Ureter (tissue), 1 donor: ENCODE measurements around the gene HECTD4. TPM values are rescaled to one million over a fixed set of nuclear protein-coding genes. Genes with fewer than 3 reads are reported as not detected.

Experiments
- DNase-seq: peaks from one replicate; pipeline ENCODE4 v3.0.0-alpha.2; 2020; ENCODE audit warnings: low spot score
- total RNA-seq: library from RNA; stranded (reverse); gene quantifications from one replicate; pipeline ENCODE4 v1.2.4, GENCODE V29; 2023
- donor health status: DM: yes; HTN: yes; CAD: no.

The HECTD4 gene
- total RNA-seq, 1 donor from 2014 or later, result 68.2 TPM

GRCh38 chr12:112121780-112122565 lies 260.3 kb downstream of the HECTD4 start:
- DNase-seq, result peak; percentile 69

DNA sequence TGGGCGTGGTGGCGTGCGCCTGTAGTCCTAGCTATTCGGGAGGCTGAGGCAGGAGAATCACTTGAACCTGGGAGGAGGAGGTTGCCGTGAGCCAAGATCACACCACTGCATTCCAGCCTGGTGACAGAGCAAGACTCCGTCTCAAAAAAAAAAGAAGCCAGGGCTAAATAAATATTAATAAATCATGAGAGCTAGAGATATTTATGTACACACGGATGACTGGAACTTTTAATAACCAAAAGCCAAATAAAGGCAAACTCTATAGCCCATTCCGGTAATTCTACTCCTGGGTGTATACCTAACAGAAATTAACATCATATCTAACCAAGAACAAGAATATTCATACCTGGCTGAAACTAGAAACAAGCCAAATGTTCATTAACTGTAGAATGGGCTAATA lies 264.5 kb downstream of the HECTD4 start:
- peak; percentile 27 for DNase-seq

DNA sequence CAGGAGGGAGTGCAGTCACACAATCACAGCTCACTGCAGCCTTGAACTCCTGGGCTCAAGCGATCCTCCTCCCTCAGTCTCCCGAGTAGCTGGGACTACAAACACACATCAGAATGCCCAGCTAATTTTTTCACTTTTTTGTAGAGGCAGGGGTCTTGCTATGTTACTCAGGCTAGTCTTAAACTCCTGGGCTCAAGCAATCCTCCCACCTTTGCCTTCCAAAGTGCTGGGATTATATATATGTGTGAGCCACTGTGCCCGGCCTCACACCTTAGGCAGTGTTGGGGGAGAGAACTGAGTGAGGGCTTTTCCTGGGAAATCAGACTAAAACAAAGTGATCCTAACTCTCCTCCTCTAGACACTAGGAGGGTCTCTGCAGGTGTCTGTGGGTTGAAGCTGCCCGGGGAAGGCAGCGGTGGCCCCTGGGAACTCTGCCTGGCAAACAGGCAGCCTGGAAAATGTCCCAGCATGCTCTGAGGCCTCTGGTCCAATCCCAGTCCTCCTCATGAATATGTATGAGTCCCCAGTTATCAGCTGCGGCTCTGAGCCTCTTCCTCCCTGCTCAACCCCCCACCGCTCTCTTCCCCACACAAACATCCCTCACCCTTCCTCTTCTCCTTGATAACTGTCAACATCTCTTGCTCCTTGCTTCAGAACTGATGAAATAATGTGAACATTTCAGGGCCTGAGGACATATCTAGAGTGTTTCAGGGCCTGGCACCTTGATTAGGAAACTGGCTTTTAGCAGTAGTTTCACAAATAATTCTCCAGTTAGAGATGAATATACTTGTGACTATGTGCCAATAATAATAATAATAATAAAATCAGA lies 265.8 kb downstream of the HECTD4 start:
- peak; percentile 33 for DNase-seq

GRCh38 chr12:112115259-112116045 lies 266.8 kb downstream of the HECTD4 start:
- no peak for DNase-seq

DNA sequence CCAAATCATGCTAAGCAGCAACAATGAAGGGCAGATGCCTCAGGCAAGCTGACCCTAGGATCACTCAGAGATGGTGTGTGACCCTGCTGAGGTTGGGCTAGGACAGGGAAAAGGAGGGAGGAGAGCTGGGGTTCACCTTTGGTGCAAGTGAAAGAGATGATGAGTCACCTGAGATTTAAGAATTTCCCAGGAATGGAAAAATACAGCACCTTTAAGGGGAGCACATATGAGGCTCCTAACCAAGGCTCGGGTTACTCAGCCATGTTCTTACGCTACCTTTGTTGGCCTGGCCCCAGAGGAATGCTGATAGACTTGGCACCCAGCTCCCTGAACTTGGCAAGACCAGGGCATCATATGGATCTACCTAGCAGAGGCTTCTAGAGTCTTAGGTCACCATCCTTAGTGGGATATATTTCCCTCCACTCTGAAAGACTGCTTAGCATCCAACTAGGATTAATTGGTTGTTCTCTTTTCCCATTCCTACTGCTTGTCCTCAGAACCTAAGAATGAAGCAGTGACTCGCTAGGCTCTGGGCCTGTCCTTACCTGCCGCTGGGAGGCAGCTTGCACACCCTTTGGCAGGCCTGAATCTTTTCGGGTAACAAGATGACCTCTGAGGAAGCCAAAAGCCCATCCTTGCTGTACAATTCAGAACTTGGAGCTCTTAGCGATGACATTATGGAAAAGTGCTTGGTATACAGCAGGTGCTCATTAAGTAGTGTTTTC lies 269.7 kb downstream of the HECTD4 start:
- DNase-seq, result peak; percentile 43

DNA sequence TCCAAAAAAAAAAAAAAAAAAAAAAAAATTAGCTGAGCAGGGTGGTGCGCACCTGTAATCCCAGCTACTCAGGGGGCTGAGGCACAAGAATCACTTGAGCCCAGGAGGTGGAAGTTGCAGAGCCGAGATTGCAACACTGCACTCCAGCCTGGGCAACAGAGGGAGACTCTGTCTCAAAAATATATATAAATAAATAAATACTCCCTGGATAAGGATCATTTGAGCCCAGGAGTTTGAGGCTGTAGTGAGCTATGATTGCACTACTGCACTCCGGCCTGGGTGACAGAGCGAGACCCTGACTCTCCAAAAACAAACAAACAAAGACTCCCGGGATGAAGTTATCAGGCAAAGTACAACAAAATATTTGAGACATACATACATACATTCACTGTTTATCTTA lies 270.3 kb downstream of the HECTD4 start:
- DNase-seq, result peak; percentile 43

- DNase-seq, result peak; percentile 40
Measured at GRCh38 chr12:112110787-112111662, 271.2 kb downstream of the HECTD4 start.

Other genes with a start within 250 kb of the HECTD4 start
- 1,403 TPM for gene RPL6, start 27.2 kb upstream of the HECTD4 start, total RNA-seq
- 108 TPM for gene PTPN11, start 36.5 kb upstream of the HECTD4 start, total RNA-seq